ENCODE data around the gene ADGRF5.

Gene ADGRF5

GRCh38 chr6:46932526-46933319 lies 11.0 kb upstream of the ADGRF5 start:
- no peak for DNase-seq (ENCODE audit: low read depth, low spot score)

- no peak for DNase-seq (ENCODE audit: low read depth, low spot score)
Measured at GRCh38 chr6:46931416-46931815, 9.7 kb upstream of the ADGRF5 start.

GRCh38 chr6:46930331-46930730 lies 8.6 kb upstream of the ADGRF5 start:
- no peak for DNase-seq (ENCODE audit: low read depth, low spot score)

GRCh38 chr6:46927066-46927465 lies 5.3 kb upstream of the ADGRF5 start:
- no peak for DNase-seq (ENCODE audit: low read depth, low spot score)

GRCh38 chr6:46926481-46926880 lies 4.7 kb upstream of the ADGRF5 start:
- no peak for DNase-seq (ENCODE audit: low read depth, low spot score)

- DNase-seq (ENCODE audit: low read depth, low spot score), result no peak
Measured at GRCh38 chr6:46925563-46926253, 4.0 kb upstream of the ADGRF5 start.

GRCh38 chr6:46923476-46923875 lies 1.7 kb upstream of the ADGRF5 start:
- no peak for DNase-seq (ENCODE audit: low read depth, low spot score)

GRCh38 chr6:46921059-46921458 lies 679 bp downstream of the ADGRF5 start:
- DNase-seq (ENCODE audit: low read depth, low spot score), result no peak

- no peak for DNase-seq (ENCODE audit: low read depth, low spot score)
Measured at GRCh38 chr6:46918806-46919205, 2.9 kb downstream of the ADGRF5 start.

- DNase-seq (ENCODE audit: low read depth, low spot score), result no peak
Measured at GRCh38 chr6:46917002-46917545, 4.7 kb downstream of the ADGRF5 start.

- no peak for DNase-seq (ENCODE audit: low read depth, low spot score)
Measured at GRCh38 chr6:46915866-46916265, 5.9 kb downstream of the ADGRF5 start.

- no peak for DNase-seq (ENCODE audit: low read depth, low spot score)
Measured at GRCh38 chr6:46915380-46915779, 6.4 kb downstream of the ADGRF5 start.

GRCh38 chr6:46914279-46914810 lies 7.4 kb downstream of the ADGRF5 start:
- DNase-seq (ENCODE audit: low read depth, low spot score), result no peak

- no peak for DNase-seq (ENCODE audit: low read depth, low spot score)
Measured at GRCh38 chr6:46909371-46909770, 12.4 kb downstream of the ADGRF5 start.

- DNase-seq (ENCODE audit: low read depth, low spot score), result no peak
Measured at GRCh38 chr6:46906776-46907175, 15.0 kb downstream of the ADGRF5 start.

- DNase-seq (ENCODE audit: low read depth, low spot score), result no peak
Measured at GRCh38 chr6:46904117-46904516, 17.6 kb downstream of the ADGRF5 start.

GRCh38 chr6:46903175-46903574 lies 18.6 kb downstream of the ADGRF5 start:
- DNase-seq (ENCODE audit: low read depth, low spot score), result no peak

GRCh38 chr6:46901882-46902314 lies 19.8 kb downstream of the ADGRF5 start:
- DNase-seq (ENCODE audit: low read depth, low spot score), result no peak

- no peak for DNase-seq (ENCODE audit: low read depth, low spot score)
Measured at GRCh38 chr6:46900266-46900665, 21.5 kb downstream of the ADGRF5 start.

- DNase-seq (ENCODE audit: low read depth, low spot score), result no peak
Measured at GRCh38 chr6:46899659-46900058, 22.1 kb downstream of the ADGRF5 start.

- no peak for DNase-seq (ENCODE audit: low read depth, low spot score)
Measured at GRCh38 chr6:46898006-46898405, 23.7 kb downstream of the ADGRF5 start.

- DNase-seq (ENCODE audit: low read depth, low spot score), result no peak
Measured at GRCh38 chr6:46896871-46897270, 24.9 kb downstream of the ADGRF5 start.

GRCh38 chr6:46895930-46896329 lies 25.8 kb downstream of the ADGRF5 start:
- DNase-seq (ENCODE audit: low read depth, low spot score), result no peak
